Measurements from ENCODE around the gene YWHAB.
"Not testable (repeated sequence)": the region's sequence is repeated elsewhere in the genome, so short reads cannot be mapped to it uniquely, and the experiment has no call there.

The YWHAB gene

DNA sequence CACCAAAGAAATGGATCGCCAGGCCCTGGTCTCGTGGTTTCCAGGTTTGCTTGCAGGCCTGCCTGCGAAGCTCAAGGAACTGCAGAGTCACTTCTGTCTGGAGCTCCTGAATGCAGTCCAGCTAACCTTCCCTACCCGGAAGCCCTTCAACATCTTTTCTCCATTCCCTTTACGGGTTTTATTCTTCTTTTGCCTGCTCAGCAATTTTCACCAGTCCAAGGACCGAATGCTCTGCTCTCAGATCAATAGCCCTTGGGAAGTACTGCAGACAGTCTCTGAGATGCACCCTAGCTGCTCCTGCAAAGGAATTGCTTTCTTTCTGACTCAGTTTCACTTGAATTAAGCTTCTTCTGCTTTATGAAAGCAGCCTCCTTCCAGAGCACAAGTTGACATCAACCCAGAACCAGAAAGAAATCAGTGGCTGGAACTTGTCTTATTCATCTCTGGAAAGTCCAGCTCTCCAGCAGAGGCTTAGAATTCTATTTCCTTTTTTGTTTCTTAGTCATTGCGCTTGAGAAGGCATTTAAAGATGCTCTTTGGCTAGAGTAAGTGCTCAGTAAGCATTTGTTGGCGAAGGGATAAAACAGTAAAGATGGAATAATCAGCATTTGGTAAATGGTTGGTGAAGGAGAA is 18.7 kb upstream of the YWHAB start:
- no peak for DNase-seq (ENCODE audit: low read depth in 2 of 2)

DNA sequence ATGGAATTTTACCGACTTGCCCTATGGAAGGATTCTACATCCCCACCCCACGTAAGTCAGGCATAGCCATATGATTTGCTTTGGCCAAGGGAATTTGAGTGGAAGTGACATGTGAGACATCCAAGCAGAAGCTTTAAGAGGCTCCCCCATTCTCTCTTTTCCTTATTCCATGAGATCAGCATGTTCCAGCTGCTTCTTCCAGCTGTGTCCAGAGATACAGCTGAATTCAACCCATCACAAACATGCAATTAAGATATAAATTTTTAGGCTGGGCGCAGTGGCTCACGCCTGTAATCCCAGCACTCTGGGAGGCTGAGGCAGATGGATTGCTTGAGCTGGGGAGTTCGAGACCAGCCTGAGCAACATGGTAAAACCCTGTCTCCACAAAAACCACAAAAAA is 16.0 kb upstream of the YWHAB start:
- DNase-seq (ENCODE audit: low read depth in 2 of 2) = no peak

DNA sequence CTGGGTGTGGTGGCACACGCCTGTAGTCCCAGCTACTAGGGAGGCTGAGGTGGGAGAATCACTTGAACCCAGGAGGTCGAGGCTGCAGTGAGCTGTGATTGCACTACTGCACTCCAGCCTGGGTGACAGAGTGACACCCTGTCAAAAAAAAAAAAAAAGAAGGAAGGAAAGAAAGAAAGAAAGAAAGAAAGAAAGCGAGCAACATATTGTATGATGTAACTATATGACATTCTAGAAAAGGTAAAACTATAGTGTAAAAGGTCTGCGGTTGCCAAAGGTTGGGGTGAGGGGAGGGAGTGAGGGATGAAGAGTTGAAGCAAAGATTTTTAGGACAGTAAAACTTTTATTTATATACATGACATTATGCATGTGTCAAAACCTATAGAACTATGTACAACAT is 3.1 kb upstream of the YWHAB start:
- DNase-seq (ENCODE audit: low read depth in 2 of 2) = not testable (repeated sequence)

DNA sequence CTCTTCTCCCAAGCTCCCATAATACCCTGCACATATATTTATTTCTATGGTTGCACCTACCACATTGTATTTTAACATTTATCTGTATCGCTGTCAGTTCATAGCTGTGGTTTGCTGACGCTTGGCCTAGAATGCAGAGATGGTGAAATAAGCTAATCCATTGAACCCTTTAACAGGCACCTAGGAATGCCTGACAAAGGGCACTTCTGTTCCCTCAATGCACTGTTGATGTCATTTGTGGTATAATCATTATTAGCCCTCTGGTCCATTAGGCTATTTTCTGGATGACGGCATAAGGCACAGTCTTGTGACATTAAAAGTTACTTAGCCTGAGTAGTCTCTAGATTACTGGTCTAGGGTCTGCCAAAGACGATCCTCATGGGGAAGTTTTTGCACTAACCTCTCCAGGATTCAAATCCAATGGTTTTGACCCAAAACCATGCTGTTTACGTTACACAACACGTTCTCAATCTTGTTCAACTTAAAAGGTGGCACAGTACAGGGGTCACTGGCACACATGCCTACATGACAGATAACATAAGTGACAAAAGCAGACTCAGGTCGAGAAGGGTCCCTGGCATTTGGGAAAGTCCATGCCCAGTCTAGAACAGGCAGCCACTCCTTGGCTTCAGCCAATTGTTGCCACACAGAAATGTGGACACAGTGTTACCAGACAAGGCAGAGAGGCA is 2.1 kb upstream of the YWHAB start:
- no peak for DNase-seq (ENCODE audit: low read depth in 2 of 2)

DNA sequence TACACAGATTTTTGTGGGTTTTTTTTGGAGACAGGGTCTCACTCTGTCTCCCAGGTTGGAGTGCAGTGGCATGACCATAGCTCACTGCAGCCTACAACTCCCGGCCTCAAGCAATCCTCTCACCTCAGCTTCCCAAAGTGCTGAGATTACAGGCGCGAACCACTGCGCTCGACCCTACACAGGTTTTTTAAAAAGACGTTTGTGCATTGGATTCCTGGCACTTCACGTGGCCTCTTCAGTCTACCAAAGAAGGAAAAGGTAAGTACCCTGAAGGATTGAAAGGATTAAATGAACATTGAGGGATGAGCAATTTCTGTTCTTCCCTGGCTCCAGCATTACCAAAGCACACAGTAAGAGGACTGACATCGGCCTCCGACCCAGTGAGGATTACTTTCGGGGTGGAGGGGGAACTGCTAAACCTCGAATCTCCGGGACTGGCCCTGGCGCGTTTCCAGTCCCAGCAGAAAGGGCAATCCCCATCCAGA is 556 bp upstream of the YWHAB start:
- DNase-seq (ENCODE audit: low read depth in 2 of 2) = no peak

DNA sequence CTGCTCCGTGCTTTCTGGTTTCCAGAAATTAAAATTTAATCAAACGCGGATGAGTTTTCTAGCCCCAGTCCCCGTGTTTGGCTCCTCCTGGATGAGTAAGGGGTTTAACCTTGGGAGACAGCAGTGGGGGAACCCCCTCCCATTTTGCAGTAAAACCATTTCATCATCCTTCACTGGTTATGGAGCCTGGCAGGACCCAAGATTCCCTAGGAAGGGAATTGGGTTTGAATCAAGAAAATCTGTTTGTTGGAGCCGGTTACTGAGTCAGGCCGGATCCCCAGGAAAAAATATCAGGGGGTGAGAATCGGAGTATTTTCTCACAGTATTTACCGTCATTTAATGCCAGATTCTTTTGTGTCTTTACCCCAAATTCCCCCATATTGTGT is 754 bp downstream of the YWHAB start:
- no peak for DNase-seq (ENCODE audit: low read depth in 2 of 2)

DNA sequence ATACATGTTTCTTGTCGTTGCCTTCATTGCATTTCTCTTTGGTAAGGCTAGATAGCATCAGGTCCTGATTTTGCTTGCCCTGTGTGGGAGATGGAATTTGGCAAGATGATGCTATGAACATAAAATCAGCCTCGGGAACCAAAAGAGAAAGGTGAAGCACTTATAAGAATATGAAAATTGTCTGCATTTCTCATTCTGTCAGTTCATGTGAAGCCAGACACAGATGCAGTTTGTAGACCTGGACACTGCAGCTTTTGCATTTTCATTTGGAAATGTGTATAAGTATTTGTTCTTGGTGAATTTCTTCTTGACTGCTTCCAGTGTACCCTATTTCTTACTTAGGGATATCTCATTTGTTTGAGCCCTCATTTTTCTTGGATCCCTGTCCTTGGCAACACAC is 1.3 kb downstream of the YWHAB start:
- DNase-seq (ENCODE audit: low read depth in 2 of 2) = no peak

DNA sequence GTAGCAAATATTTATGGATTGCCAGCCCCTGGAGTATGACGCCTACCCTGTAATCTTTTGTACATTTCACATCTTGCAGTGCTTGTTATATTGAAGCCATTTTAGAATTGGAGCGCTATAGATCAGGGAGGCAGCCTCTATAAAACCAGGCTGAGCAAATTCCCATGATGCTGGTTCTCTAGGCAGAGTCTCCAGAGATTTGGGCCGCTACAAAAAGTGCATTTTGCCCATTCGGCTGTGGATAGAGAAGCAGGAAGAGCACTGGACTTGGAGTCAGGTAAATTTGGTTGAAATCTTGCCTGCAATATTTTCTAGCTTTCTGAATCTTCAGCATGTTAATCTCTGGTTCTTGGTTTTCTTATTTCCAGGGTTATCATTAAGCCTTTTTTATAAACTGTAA is 2.0 kb downstream of the YWHAB start:
- no peak for DNase-seq (ENCODE audit: low read depth in 2 of 2)

DNA sequence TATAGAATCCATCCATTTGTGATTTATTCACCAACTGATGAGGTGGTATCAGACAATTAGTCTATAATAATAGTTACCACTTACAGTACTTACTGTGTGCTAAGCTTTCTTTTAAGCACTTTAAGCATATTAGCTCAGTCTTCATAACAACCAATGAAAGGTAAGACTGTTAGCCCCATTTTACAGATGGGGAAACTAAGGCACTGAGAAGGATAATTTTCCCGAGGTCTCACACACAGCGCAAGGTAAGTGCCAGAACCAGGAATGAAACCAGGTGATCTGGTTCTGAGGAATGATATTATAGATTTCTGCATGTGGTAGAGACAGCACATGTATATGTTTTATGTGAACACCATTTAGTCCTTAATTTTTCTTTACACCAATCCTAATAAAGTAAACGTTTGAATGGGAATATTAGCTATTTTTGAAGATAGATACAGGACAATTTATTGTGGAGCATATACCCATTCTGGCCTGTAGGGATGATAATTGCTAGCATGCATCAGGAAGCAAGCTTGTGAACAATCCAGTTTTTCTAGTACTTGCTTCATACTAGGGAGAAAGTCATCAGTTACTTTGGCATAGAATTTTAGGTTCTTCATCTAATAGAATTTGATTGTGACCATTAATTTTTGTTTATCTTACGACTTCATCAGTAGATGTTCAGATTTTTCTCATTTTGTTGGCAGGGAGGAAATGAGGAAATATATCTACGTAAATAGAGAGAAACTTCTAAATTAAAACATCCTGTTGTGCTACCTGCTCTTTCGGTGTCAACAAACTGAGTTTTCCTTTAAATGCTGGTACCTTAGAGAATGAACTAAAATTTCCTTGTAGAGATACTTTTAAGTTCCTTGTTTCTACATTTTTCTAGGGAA is 3.0 kb downstream of the YWHAB start:
- no peak for DNase-seq (ENCODE audit: low read depth in 2 of 2)

DNA sequence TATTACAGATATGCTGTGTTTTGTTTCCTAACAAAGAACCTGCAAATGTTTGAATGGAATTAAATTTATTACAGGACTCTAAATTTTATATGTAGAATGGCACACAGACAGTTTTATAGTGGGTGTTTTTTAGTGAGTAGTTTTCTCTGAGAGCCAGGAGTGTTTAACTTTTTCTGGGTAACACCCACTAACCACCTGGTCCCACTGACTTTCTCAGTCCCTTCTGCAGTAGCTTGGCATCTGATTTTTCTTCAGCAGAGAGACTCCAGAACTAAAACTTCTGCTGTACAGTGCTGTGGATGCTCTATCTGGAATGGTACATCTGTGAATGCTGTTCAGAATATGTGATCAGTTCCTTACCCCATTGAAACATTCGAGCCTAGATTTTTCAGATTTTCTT is 6.3 kb downstream of the YWHAB start:
- DNase-seq (ENCODE audit: low read depth in 2 of 2) = no peak

DNA sequence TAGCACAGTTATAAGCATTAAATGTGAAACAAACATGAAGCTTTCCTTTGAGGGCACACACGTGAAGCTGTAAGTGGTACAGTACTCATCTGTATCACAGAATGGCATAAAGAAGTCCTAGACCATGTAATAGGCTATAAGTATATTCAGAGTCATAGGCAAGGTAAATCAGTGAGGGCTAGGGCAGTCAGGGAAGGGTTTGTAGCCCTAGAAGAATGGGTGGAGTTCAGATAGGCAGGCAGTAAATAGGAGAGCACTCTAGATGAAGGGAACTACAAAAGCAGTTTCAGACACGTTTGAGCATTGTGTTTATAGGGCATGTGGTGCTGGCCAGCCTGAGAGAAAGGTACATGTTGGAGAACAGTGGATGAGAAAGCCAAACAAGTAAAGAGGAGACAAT is 9.5 kb downstream of the YWHAB start:
- DNase-seq (ENCODE audit: low read depth in 2 of 2) = no peak

DNA sequence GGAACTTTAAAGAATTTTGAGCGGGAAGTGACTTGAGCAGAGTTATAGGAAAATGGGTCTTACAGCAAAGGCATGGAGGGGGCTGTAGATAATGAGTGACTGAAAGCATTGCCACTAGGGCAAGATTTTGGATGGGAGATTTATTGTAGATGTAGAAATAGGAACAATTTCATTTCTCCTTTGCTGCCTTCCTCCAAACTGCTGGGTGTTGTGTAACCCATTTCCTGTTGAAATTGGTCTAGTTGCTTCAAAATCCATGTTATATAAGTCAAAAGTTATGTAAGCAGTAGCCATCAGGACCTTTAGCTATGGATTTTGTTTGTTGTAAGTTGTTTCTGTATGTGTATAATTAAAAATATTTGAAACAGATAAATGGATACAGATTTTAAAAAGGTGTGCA is 11.1 kb downstream of the YWHAB start:
- no peak for DNase-seq (ENCODE audit: low read depth in 2 of 2)

DNA sequence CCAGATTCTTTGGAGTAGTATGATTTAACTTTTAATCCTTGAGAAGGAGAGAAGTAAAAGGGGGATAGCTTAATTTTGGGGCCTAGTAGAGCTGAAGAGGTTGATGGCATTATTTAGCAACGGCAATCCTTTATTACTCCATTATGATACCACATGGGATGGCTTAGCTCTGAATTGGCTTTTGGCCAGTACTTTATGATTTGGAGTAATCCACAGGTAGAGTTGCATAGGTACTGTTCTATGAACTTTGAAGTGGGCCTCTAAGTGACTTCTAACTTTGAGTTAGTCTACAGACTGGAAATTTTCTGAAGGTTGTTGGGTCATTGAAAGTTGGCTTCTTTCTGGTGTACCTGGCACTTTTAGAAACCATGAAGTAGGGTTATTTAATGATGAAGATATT is 11.6 kb downstream of the YWHAB start:
- DNase-seq (ENCODE audit: low read depth in 2 of 2) = no peak

DNA sequence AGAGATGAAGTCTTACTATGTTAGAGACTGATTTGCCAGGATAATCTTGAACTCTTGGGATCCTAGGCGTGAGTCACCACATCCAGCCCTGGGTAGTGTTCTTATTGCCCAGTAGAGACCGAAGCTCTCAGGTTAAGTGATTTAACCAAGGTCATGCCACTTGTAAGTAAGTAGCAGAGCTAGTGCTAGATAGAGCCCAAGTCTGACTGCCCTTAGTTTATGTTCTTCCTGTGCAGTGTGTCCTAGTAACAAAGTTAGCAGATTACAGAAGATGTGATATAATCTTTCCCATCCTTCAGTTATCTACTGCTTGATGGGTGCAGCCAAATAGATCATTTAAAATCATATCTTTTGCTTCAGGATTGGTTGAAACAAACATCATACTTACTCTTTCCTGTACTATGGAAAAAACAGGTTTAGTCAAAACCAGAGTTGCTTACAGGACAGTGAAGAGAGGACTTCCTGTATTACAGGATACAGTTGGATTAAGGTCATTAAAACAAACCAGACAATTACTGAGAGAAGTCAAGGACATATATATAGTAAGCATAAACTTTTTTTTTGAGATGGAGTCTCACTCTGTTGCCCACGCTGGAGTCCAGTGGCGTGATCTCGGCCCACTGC is 14.8 kb downstream of the YWHAB start:
- no peak for DNase-seq (ENCODE audit: low read depth in 2 of 2)

DNA sequence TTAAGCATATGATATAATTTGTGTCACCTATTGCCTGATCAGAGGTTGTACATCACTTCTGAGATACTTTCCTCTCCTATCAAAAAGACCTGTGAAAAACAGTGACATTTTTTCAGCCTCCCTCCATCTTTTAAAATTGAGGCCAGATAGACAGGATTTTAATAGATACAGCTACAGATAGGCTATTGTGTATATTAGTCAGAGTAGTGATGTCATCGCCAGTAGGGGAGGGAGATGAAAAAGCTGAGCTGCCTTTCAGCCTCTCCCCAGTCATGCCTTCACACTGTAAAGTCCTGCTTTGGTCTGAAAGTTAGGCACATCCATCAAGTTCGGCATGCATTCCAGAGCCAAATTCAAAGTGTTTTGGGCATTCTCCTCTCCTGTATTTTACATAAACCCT is 16.5 kb downstream of the YWHAB start:
- no peak for DNase-seq (ENCODE audit: low read depth in 2 of 2)

DNA sequence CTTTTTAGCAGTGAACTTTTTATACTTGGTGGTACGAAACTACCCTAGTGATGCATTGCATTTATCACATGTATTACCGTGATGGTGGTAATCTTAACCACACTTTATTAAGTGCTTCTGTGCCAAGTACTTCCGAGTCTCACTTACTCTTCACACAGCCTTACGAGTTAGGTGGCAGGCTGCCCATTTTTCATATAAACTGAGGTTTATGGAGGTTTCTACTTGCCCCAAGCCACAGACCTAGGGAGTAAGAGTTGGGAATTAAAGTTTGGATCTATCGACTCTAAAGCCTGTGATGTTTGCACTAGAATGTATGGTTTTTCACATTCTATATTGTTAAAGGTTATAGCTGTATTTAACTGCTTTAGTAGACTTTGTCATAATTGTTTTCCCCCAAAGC is 18.9 kb downstream of the YWHAB start:
- DNase-seq (ENCODE audit: low read depth in 2 of 2) = no peak

DNA sequence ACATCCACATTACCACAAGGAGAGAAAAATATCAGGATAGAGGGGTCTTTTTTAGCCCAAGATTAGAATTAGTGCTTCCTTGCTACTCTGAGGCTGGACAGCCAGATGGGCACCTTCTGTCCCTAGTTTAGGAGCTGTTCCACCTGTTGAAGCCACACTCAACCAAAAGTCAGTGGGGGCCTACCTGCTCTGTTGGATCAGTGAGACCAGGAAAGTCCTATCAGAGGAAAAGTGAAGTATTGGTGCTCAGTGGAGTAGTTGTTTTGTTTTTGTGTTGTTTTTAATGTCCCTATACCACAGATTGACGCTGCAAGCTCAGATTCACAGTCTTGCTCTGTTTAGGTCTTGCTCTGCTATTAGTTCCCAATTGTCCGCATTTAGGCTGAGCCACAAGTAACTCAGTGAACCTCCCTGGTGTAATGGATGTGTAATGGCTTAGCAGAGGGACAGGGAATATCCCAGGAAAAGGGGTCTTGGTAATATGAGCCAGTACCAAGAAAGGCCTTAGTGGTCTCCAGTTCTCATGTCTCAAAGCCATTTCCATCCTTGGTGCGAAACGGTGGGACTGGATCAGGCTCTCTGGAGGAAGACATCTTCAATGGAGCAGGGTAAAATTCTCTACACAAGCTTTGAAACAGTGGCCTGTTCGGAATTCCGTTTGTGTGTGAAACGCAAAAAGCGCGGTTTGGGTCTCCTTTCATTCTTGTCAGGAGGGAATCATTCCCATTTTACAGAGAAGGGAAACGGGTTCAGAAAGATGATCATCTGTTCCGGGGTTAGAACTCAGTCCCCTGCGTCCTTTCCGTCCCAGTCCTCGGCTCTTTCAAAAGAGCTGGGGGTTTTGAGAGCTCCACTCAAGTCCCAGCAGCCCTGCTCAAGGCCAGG is 23.7 kb downstream of the YWHAB start:
- no peak for DNase-seq (ENCODE audit: low read depth in 2 of 2)

DNA sequence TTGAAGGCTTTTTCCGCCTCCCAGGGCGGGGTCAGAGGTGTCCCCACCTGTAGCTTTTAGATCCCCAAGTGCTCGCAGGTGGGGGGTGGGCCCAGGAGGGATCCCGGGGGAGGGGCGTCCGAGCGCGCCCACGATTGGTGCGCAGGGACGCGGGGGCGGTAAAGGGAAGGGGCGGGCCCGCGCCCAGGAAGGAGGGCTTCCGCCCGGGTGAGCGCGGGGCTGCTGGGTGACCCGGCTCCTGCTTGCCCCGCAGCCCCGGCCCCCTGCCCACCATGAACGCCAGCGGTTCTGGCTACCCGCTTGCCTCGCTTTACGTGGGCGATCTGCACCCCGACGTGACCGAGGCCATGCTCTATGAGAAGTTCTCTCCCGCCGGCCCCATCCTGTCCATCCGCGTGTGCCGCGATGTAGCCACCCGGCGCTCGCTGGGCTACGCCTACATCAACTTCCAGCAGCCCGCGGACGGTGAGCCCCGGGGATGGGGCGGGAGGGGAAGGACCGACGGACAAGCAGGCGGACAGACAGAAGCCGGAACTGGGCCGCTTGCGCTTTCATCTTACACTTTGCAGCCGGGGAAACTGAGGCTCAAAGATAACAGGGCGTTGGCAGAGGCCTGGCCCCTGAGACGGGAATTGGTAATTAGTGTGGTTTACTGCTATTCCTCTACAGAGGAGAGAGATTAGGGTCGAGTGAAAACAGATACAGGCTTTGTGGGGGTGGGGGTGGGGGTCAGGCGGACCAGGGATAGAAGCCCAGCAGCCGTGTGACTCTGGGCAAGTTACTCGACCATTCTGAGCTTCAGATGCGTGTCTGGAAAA is 24.6 kb downstream of the YWHAB start, which contains the start of gene PABPC1L:
Gene PABPC1L (plus strand): TSS at position 189 of the 818 bp plus-strand sequence. CDS start 84 bp downstream, at position 273.
- DNase-seq (ENCODE audit: low read depth in 2 of 2) = no peak

DNA sequence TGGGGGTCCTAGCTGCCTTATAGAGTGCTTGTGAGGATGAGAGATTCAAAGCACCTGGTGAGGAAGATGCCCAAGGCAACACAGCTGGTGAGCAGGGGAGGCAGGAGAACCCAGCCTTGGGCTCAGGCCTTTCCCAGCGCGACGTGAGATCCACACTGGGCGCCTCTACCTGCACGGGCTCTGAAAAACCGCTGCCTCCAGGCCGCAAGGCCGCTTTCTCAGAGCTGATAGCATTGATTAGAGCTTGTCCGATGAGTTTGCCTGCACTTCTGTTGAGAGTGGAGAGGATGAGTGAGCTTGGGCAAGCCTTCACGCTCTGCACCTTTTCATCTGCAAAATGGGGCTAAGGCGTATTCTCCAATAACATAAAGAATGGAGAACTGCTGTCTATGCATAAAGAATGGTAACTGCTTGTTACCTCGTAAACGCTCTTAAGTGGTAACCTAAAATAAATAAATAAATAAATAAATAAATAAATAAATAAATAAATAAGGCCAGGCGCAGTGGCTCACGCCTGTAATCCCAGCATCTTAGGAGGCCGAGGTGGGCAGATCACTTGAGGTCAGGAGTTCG is 25.3 kb downstream of the YWHAB start:
- no peak for DNase-seq (ENCODE audit: low read depth in 2 of 2)

All from fibroblast of skin of left quadriceps (primary cell).